ENCODE measurements around the gene RAD51B. TPM values are rescaled to one million over a fixed set of nuclear protein-coding genes. Genes with fewer than 3 reads are reported as not detected.

Gene RAD51B
- total RNA-seq, 2 donors from 2014 or later, result 22.8 to 33.8 TPM

DNA sequence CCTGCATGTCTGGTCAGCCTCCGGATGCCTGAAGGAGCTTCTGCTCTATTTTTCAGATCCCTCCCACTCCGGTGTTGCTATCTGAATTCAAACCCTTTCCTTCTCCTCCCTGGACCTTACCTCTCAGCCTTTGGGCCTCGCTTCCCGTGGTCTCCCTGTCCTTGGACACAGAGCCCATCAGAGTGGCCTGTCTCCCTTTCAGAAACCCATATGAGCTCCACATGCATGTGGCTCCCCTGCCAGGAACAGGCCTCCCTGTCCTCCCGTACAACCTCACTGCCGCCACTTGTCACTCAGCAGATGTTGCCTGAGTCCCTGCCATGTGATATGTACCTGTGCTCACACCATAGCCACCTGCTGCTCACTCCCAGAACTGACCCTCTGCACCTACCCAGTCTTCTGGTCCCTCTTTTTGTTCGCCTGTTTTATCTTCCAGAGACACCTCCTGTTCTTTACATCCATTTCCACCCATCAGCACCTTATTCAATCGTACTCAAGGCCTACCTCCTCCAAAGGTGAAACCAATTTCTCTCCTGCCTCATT lies 790.7 kb downstream of the RAD51B start:
- WGBS, 2 experiments (ENCODE audit: insufficient coverage in 1 of 2, insufficient read length in 1 of 2), result 89 to 90% methylated on average over 6 to 8 of the region's 8 CpGs
- no peak overlapping the region for H3K27ac Mint-ChIP-seq

GRCh38 chr14:68611599-68611998 lies 792.0 kb downstream of the RAD51B start:
- Histone ChIP-seq H3K36me3 (ENCODE audit: control insufficient read depth, insufficient read depth, low read length) (no peaks in the 10 kb centered on the region), H3K9ac (ENCODE audit: extremely low read depth, low read length, poor library complexity, severe bottlenecking) (no peak overlapping the region), H3K9me3 (ENCODE audit: control insufficient read depth, low read length) (peaks cover 27% of the 10 kb centered on the region), H3K27ac (ENCODE audit: low read depth, low read length) (no peak overlapping the region), H3K4me3 (ENCODE audit: low read length) (no peak overlapping the region), H3K27me3 (ENCODE audit: control insufficient read depth, insufficient read depth, low read length, poor library complexity, severe bottlenecking) (no peaks in the 10 kb centered on the region), H3K4me1 (ENCODE audit: control insufficient read depth, insufficient read depth, low read length) (no peaks in the 10 kb centered on the region)
- no peak for DNase-seq
- Mint-ChIP-seq H3K36me3 (ENCODE audit: low read depth) (peaks cover 6% of the 10 kb centered on the region), H3K27ac (no peak overlapping the region), H3K9me3 (peaks cover 20% of the 10 kb centered on the region), H3K4me3 (no peak overlapping the region), H3K27me3 (ENCODE audit: insufficient read depth) (no peaks in the 10 kb centered on the region), H3K4me1 (peaks cover 22% of the 10 kb centered on the region)
- WGBS, 2 experiments (ENCODE audit: insufficient coverage in 1 of 2, insufficient read length in 1 of 2), result 88 to 92% methylated on average over 4 of the region's 4 CpGs
- TF ChIP-seq, protein P1, sequence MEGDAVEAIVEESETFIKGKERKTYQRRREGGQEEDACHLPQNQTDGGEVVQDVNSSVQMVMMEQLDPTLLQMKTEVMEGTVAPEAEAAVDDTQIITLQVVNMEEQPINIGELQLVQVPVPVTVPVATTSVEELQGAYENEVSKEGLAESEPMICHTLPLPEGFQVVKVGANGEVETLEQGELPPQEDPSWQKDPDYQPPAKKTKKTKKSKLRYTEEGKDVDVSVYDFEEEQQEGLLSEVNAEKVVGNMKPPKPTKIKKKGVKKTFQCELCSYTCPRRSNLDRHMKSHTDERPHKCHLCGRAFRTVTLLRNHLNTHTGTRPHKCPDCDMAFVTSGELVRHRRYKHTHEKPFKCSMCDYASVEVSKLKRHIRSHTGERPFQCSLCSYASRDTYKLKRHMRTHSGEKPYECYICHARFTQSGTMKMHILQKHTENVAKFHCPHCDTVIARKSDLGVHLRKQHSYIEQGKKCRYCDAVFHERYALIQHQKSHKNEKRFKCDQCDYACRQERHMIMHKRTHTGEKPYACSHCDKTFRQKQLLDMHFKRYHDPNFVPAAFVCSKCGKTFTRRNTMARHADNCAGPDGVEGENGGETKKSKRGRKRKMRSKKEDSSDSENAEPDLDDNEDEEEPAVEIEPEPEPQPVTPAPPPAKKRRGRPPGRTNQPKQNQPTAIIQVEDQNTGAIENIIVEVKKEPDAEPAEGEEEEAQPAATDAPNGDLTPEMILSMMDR (conservative IDR thresholded peaks at IDR 0.05), result no peak

More for the DNA sequence above, 790.7 kb downstream of the RAD51B start:
- Histone ChIP-seq H3K27ac (ENCODE audit: low read depth, low read length) (no peak overlapping the region), H3K4me3 (ENCODE audit: low read length) (no peak overlapping the region), H3K4me1 (ENCODE audit: control insufficient read depth, insufficient read depth, low read length) (no peaks in the 10 kb centered on the region), H3K27me3 (ENCODE audit: control insufficient read depth, insufficient read depth, low read length, poor library complexity, severe bottlenecking) (no peaks in the 10 kb centered on the region), H3K9me3 (ENCODE audit: control insufficient read depth, low read length) (peaks cover 15% of the 10 kb centered on the region), H3K36me3 (ENCODE audit: control insufficient read depth, insufficient read depth, low read length) (no peaks in the 10 kb centered on the region), H3K9ac (ENCODE audit: extremely low read depth, low read length, poor library complexity, severe bottlenecking) (no peak overlapping the region)
- no peak overlapping the region for H3K4me3 Mint-ChIP-seq
- H3K4me1 Mint-ChIP-seq, result peaks cover 22% of the 10 kb centered on the region
- peaks cover 5% of the 10 kb centered on the region for H3K36me3 Mint-ChIP-seq (ENCODE audit: low read depth)
- peaks cover 17% of the 10 kb centered on the region for H3K9me3 Mint-ChIP-seq
- TF ChIP-seq, protein P1 (conservative IDR thresholded peaks at IDR 0.05), result peak; percentile 57
- DNase-seq, result peak; percentile 56
- no peaks in the 10 kb centered on the region for H3K27me3 Mint-ChIP-seq (ENCODE audit: insufficient read depth)

DNA sequence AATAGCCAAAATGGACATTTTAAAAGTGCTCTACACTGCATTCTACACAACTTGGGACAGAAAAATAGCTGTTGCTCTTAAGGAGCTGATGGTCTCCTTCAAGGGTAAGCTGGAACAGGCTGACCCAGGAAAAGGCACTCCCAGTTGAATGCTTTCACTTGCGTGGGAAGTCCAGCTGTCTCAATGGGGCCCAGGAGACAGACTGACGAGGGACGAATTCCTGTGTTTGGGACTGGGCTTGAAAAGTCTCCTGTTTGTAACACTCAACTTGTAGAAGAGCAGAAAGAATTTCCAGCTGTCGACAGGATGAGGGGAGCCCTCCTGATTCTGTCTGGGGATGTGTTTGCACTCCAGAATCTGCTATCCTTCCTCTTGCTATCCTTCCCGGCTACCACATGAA lies 792.5 kb downstream of the RAD51B start:
- DNase-seq, result no peak
- Mint-ChIP-seq H3K27ac (no peak overlapping the region), H3K27me3 (ENCODE audit: insufficient read depth) (no peaks in the 10 kb centered on the region), H3K36me3 (ENCODE audit: low read depth) (peaks cover 10% of the 10 kb centered on the region), H3K4me3 (no peak overlapping the region), H3K9me3 (peaks cover 24% of the 10 kb centered on the region), H3K4me1 (peaks cover 17% of the 10 kb centered on the region)
- Histone ChIP-seq H3K36me3 (ENCODE audit: control insufficient read depth, insufficient read depth, low read length) (no peaks in the 10 kb centered on the region), H3K27me3 (ENCODE audit: control insufficient read depth, insufficient read depth, low read length, poor library complexity, severe bottlenecking) (no peaks in the 10 kb centered on the region), H3K27ac (ENCODE audit: low read depth, low read length) (no peak overlapping the region), H3K4me3 (ENCODE audit: low read length) (no peak overlapping the region), H3K9me3 (ENCODE audit: control insufficient read depth, low read length) (peaks cover 31% of the 10 kb centered on the region), H3K4me1 (ENCODE audit: control insufficient read depth, insufficient read depth, low read length) (no peaks in the 10 kb centered on the region), H3K9ac (ENCODE audit: extremely low read depth, low read length, poor library complexity, severe bottlenecking) (no peak overlapping the region)
- WGBS, 2 experiments (ENCODE audit: insufficient coverage in 1 of 2, insufficient read length in 1 of 2), result 82 to 88% methylated on average over 4 to 5 of the region's 5 CpGs
- TF ChIP-seq, protein P1 (conservative IDR thresholded peaks at IDR 0.05), result no peak

All from endodermal cell (in vitro differentiated cells).